ENCODE data around the gene TMEM186. TPM values are rescaled to one million over a fixed set of nuclear protein-coding genes. Genes with fewer than 3 reads are reported as not detected.

The TMEM186 gene
- total RNA-seq, 4 donors from 2014 or later, result 1.8 to 10.3 (median 9.7) TPM; not detected in 1

DNA sequence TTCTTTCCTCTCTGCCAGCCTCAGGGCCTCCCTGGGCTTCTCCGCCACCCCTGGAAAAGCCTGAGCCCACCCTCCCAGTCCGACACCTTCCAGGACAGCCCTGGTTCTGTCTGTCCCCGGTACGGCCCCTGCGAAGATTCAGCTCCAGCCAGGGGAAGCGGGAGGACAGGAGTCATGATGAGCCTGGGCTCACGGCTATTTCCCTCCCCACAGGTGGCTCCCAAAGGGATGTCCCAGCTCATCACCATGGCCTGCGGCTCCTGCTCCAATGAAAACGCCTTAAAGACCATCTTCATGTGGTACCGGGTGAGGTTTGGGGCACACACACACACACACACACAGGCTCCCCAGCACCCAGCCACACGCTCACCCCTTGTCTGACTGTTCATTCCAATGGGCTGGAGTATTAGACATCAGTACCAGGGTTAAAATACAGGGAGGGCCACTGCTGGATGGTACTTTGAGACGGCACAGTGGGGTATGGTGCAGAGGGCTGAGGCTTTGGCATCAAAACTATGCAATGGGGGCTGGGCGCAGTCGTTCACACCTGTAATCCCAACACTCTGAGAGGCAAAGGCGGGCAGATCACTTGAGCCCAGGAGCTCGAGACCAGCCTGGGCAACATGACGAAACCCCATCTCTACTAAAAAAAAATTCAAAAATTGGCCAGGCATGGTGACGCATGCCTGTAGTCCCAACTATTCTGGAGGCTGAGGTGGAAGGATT, 32.8 kb downstream of the TMEM186 start:
- intact Hi-C loops (cut with DNase I; ENCODE audit: low total_unique reads), result no loop called here
- H3K9me3 ChIP-seq, result no peaks in the 10 kb centered on the region
- WGBS, 2 donors (ENCODE audit: low coverage in 1 of 2), result 92 to 100% methylated on average over 1 to 14 of the region's 18 CpGs
- DNase-seq, result no peak
- in situ Hi-C loops (cut with MboI; ENCODE audit: low pct_ligation_motif_present in 1 of 4, low pct_unique_long_range_greater_than_20kb in 1 of 4, low sequenced_read_pairs in 3 of 4), result no loop called here
- H3K4me1 ChIP-seq, result no peaks in the 10 kb centered on the region
- no peaks in the 10 kb centered on the region for H3K36me3 ChIP-seq
- TF ChIP-seq, protein P1, sequence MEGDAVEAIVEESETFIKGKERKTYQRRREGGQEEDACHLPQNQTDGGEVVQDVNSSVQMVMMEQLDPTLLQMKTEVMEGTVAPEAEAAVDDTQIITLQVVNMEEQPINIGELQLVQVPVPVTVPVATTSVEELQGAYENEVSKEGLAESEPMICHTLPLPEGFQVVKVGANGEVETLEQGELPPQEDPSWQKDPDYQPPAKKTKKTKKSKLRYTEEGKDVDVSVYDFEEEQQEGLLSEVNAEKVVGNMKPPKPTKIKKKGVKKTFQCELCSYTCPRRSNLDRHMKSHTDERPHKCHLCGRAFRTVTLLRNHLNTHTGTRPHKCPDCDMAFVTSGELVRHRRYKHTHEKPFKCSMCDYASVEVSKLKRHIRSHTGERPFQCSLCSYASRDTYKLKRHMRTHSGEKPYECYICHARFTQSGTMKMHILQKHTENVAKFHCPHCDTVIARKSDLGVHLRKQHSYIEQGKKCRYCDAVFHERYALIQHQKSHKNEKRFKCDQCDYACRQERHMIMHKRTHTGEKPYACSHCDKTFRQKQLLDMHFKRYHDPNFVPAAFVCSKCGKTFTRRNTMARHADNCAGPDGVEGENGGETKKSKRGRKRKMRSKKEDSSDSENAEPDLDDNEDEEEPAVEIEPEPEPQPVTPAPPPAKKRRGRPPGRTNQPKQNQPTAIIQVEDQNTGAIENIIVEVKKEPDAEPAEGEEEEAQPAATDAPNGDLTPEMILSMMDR (IDR thresholded peaks at IDR 0.05), result no peak
- TF ChIP-seq POLR2AphosphoS5 (IDR thresholded peaks at IDR 0.05) (no peak), EP300 (IDR thresholded peaks at IDR 0.05; ENCODE audit: low read depth) (no peak), POLR2A (IDR thresholded peaks at IDR 0.05) (no peak)
- H3K27ac ChIP-seq, result no peak overlapping the region
- no peak overlapping the region for H3K4me3 ChIP-seq
- H3K27me3 ChIP-seq, result no peaks in the 10 kb centered on the region

- no peaks in the 10 kb centered on the region for H3K9me3 ChIP-seq
- no peak overlapping the region for H3K27ac ChIP-seq
- H3K36me3 ChIP-seq, result no peaks in the 10 kb centered on the region
- in situ Hi-C loops (cut with MboI; ENCODE audit: low pct_ligation_motif_present in 1 of 4, low pct_unique_long_range_greater_than_20kb in 1 of 4, low sequenced_read_pairs in 3 of 4), result no loop called here
- H3K27me3 ChIP-seq, result no peaks in the 10 kb centered on the region
- intact Hi-C loops (cut with DNase I; ENCODE audit: low total_unique reads), result no loop called here
- no peak overlapping the region for H3K4me3 ChIP-seq
- WGBS, 2 donors (ENCODE audit: low coverage in 1 of 2), result 73 to 100% methylated on average over 4 to 10 of the region's 10 CpGs
- no peak for DNase-seq
- TF ChIP-seq, protein P1 (IDR thresholded peaks at IDR 0.05), result no peak
- no peak for TF ChIP-seq POLR2AphosphoS5 (IDR thresholded peaks at IDR 0.05)
- no peak for TF ChIP-seq POLR2A (IDR thresholded peaks at IDR 0.05)
- TF ChIP-seq EP300 (IDR thresholded peaks at IDR 0.05; ENCODE audit: low read depth), result no peak
- H3K4me1 ChIP-seq, result no peaks in the 10 kb centered on the region
Observed at GRCh38 chr16:8763899-8764298, 33.5 kb downstream of the TMEM186 start.

DNA sequence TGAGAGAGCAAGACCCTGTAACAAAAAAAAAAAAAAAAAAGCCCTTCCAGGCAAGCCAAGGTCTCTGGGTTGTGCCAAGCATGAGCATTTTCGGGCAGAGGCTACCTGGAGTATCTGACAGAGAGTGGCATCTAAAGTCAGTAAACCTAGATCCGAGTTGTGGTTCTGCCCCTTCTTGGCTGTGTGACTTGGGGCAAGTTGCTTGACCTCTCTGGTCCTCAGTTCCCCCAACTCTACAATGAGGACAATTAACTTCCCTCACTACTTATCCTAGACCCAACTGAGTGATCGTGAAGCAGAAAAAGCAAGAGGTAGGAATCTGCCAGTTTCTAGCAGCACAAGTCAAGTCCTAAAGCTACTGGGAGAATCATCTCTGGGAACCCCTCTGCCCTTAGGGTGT, 34.4 kb downstream of the TMEM186 start:
- TF ChIP-seq POLR2A (IDR thresholded peaks at IDR 0.05) (no peak), EP300 (IDR thresholded peaks at IDR 0.05; ENCODE audit: low read depth) (no peak)
- no peak overlapping the region for H3K4me3 ChIP-seq
- no peaks in the 10 kb centered on the region for H3K4me1 ChIP-seq
- H3K9me3 ChIP-seq, result no peaks in the 10 kb centered on the region
- in situ Hi-C loops (cut with MboI; ENCODE audit: low pct_ligation_motif_present in 1 of 4, low pct_unique_long_range_greater_than_20kb in 1 of 4, low sequenced_read_pairs in 3 of 4), result no loop called here
- no peak for DNase-seq
- no peaks in the 10 kb centered on the region for H3K36me3 ChIP-seq
- no peaks in the 10 kb centered on the region for H3K27me3 ChIP-seq
- intact Hi-C loops (cut with DNase I; ENCODE audit: low total_unique reads), result no loop called here
- no peak overlapping the region for H3K27ac ChIP-seq
- WGBS, 2 donors (ENCODE audit: low coverage in 1 of 2), result 90 to 98% methylated on average over 2 to 3 of the region's 3 CpGs

- 91 to 94% methylated on average over 4 of the region's 4 CpGs for WGBS, 2 donors (ENCODE audit: low coverage in 1 of 2)
- no peak overlapping the region for H3K4me3 ChIP-seq
- no peaks in the 10 kb centered on the region for H3K4me1 ChIP-seq
- no peaks in the 10 kb centered on the region for H3K27me3 ChIP-seq
- intact Hi-C loops (cut with DNase I; ENCODE audit: low total_unique reads), result no loop called here
- in situ Hi-C loops (cut with MboI; ENCODE audit: low pct_ligation_motif_present in 1 of 4, low pct_unique_long_range_greater_than_20kb in 1 of 4, low sequenced_read_pairs in 3 of 4), result no loop called here
- no peak for DNase-seq
- no peak overlapping the region for H3K27ac ChIP-seq
- no peak for TF ChIP-seq POLR2A (IDR thresholded peaks at IDR 0.05)
- TF ChIP-seq POLR2AphosphoS5 (IDR thresholded peaks at IDR 0.05), result no peak
- TF ChIP-seq, protein P1 (IDR thresholded peaks at IDR 0.05), result no peak
- TF ChIP-seq EP300 (IDR thresholded peaks at IDR 0.05; ENCODE audit: low read depth), result no peak
- H3K36me3 ChIP-seq, result no peaks in the 10 kb centered on the region
- no peaks in the 10 kb centered on the region for H3K9me3 ChIP-seq
Observed at GRCh38 chr16:8762254-8762653, 35.2 kb downstream of the TMEM186 start.

DNA sequence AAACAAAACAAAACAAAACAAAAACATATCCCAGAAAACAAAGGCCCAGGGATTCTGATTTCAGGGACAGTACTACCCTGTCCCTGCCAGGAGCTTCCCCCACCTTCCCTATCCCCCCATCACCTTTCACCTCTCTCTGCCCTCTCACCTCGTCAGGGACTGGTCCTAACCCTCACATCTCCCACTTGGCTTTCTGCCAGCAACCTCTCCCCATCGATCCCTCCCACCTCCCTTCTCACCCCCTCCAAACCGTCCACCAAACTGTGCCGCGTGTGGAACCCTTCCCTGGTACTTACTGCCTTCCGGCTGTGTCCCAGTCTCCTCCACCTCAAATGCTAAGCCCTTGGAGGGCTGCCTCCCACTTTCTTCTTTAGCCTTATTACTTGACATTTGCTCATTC, 36.4 kb downstream of the TMEM186 start:
- H3K27ac ChIP-seq, result no peak overlapping the region
- no peaks in the 10 kb centered on the region for H3K36me3 ChIP-seq
- 83 to 92% methylated on average over 2 to 6 of the region's 6 CpGs for WGBS, 2 donors (ENCODE audit: low coverage in 1 of 2)
- H3K9me3 ChIP-seq, result no peaks in the 10 kb centered on the region
- TF ChIP-seq POLR2A (IDR thresholded peaks at IDR 0.05) (no peak), POLR2AphosphoS5 (IDR thresholded peaks at IDR 0.05) (no peak), EP300 (IDR thresholded peaks at IDR 0.05; ENCODE audit: low read depth) (no peak)
- TF ChIP-seq, protein P1 (IDR thresholded peaks at IDR 0.05), result no peak
- DNase-seq, result no peak
- no peak overlapping the region for H3K4me3 ChIP-seq
- H3K27me3 ChIP-seq, result no peaks in the 10 kb centered on the region
- in situ Hi-C loops (cut with MboI; ENCODE audit: low pct_ligation_motif_present in 1 of 4, low pct_unique_long_range_greater_than_20kb in 1 of 4, low sequenced_read_pairs in 3 of 4), result no loop called here
- intact Hi-C loops (cut with DNase I; ENCODE audit: low total_unique reads), result no loop called here
- no peaks in the 10 kb centered on the region for H3K4me1 ChIP-seq

Measured in transverse colon (tissue), 4 donors.